Colon (tissue), 2 donors: ENCODE measurements around the gene HRAS.

Experiments
- FAIRE-seq: peaks from 2 replicates; lab custom pipeline; 2012; peaks lifted over from hg19 to GRCh38; lab: Jason Lieb, UNC
- donor health status: control.
- donor health status: control.

Gene HRAS

GRCh38 chr11:567011-567628 is 31.7 kb upstream of the HRAS start:
- no peak for FAIRE-seq

GRCh38 chr11:565921-566509 is 30.6 kb upstream of the HRAS start:
- FAIRE-seq, result no peak

GRCh38 chr11:563812-564578 is 28.6 kb upstream of the HRAS start:
- FAIRE-seq, result no peak

- no peak for FAIRE-seq
Observed at GRCh38 chr11:563066-563811, 27.9 kb upstream of the HRAS start.

- FAIRE-seq, result no peak
Observed at GRCh38 chr11:562046-562645, 26.8 kb upstream of the HRAS start.

GRCh38 chr11:561148-562003 is 26.0 kb upstream of the HRAS start:
- FAIRE-seq, result no peak

- FAIRE-seq, result no peak
Observed at GRCh38 chr11:560305-561147, 25.1 kb upstream of the HRAS start, which contains the start of the genes LMNTD2 and RASSF7. Gene LMNTD2 (minus strand): TSS chr11:560738. CDS start chr11:560716, 22 bp downstream. Gene RASSF7 (plus strand): TSS chr11:560970. CDS start chr11:561769, 799 bp downstream.

GRCh38 chr11:559712-560304 is 24.4 kb upstream of the HRAS start:
- no peak for FAIRE-seq

- FAIRE-seq, result no peak
Observed at GRCh38 chr11:559020-559620, 23.7 kb upstream of the HRAS start.

GRCh38 chr11:558503-558902 is 23.1 kb upstream of the HRAS start:
- FAIRE-seq, result no peak

GRCh38 chr11:557328-558132 is 22.2 kb upstream of the HRAS start:
- no peak for FAIRE-seq

GRCh38 chr11:556662-557256 is 21.4 kb upstream of the HRAS start:
- no peak for FAIRE-seq

GRCh38 chr11:555780-556661 is 20.6 kb upstream of the HRAS start:
- no peak for FAIRE-seq

- FAIRE-seq, result no peak
Observed at GRCh38 chr11:555227-555779, 19.9 kb upstream of the HRAS start.

- FAIRE-seq, result no peak
Observed at GRCh38 chr11:554428-555226, 19.3 kb upstream of the HRAS start.

GRCh38 chr11:553988-554340 is 18.6 kb upstream of the HRAS start:
- FAIRE-seq, result no peak
